IPS-20b (cell line): Measurements from ENCODE around the gene NDOR1.

ENCODE experiments used
- H3K27ac ChIP-seq: one replicate; pipeline ENCODE4 v1.5.1; 2013; ENCODE audit warnings: low read length
- H3K27me3 ChIP-seq: 2 replicates; pipeline ENCODE4 v1.6.1; 2013; ENCODE audit warnings: mild to moderate bottlenecking, low read length, inconsistent platforms; ENCODE audit not compliant: insufficient read depth
- H3K36me3 ChIP-seq: 2 replicates; pipeline ENCODE4 v1.6.1; 2013; ENCODE audit warnings: low read depth, mild to moderate bottlenecking, inconsistent platforms, low read length, moderate library complexity; ENCODE audit not compliant: insufficient read depth
- H3K4me1 ChIP-seq: 2 replicates; pipeline ENCODE4 v1.6.1; 2013; ENCODE audit warnings: mild to moderate bottlenecking, control low read depth, inconsistent platforms, low read length, moderate library complexity; ENCODE audit not compliant: insufficient read depth
- H3K4me3 ChIP-seq: 2 replicates; pipeline ENCODE4 v1.5.1; 2013; ENCODE audit warnings: mild to moderate bottlenecking, low read length, inconsistent platforms
- H3K9ac ChIP-seq: 2 replicates; pipeline ENCODE4 v1.6.1; 2013; ENCODE audit warnings: low read depth, mild to moderate bottlenecking, inconsistent platforms, low read length, moderate library complexity
- H3K9me3 ChIP-seq: 2 replicates; pipeline ENCODE4 v1.6.1; 2013; ENCODE audit warnings: mild to moderate bottlenecking, low read depth, low read length, inconsistent platforms; ENCODE audit not compliant: insufficient read depth

NDOR1 gene

DNA sequence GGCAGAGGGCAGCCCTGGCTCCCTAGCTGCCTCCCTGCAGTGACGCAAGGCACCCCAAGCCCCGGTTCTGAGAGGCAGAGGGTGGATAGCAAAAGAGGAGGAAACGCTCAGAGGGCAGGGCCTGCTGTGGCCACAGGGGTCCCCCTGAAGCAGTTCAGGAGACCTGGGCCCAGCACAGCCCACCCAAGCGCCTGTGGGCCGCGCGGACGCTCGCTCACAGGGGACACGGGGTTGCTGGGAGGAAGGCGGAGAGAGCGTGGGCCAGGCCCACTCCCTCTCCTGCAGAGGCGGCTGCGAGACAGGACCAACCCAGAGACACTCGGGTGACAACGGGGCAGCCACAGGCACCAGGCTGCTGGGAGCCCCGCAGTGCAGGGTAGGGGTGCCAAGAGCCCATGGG lies 25.7 kb upstream of the NDOR1 start:
- H3K27me3 ChIP-seq: peaks cover 17% of the 10 kb centered on the region
- H3K36me3 ChIP-seq: peaks cover 44% of the 10 kb centered on the region
- H3K4me1 ChIP-seq: no peaks in the 10 kb centered on the region
- no peak overlapping the region for H3K4me3 ChIP-seq
- no peak overlapping the region for H3K27ac ChIP-seq
- no peak overlapping the region for H3K9ac ChIP-seq
- no peaks in the 10 kb centered on the region for H3K9me3 ChIP-seq

DNA sequence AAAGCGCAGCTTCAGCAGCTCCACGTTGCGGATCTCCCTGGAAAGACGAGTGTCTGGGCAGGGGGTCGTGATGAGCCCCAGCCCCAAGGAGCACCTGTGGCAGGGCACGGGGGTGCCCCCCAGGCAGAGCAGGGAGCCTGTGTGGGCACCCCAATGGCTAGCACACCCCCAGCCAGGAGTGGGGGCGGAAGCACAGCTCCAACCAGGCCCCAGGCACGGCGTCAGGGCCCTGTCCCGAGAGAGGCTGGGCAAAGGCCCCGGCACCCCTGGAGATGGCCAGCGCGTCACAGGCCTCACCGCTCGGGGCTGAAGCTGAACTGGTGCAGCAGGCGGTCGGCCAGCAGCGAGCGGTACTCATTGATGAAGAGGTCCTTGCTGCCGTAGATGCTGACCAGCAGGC lies 25.0 kb upstream of the NDOR1 start:
- Histone ChIP-seq H3K4me1 (no peaks in the 10 kb centered on the region), H3K4me3 (no peak overlapping the region), H3K27ac (no peak overlapping the region), H3K36me3 (peaks cover 44% of the 10 kb centered on the region), H3K27me3 (peaks cover 10% of the 10 kb centered on the region), H3K9me3 (no peaks in the 10 kb centered on the region), H3K9ac (no peak overlapping the region)

DNA sequence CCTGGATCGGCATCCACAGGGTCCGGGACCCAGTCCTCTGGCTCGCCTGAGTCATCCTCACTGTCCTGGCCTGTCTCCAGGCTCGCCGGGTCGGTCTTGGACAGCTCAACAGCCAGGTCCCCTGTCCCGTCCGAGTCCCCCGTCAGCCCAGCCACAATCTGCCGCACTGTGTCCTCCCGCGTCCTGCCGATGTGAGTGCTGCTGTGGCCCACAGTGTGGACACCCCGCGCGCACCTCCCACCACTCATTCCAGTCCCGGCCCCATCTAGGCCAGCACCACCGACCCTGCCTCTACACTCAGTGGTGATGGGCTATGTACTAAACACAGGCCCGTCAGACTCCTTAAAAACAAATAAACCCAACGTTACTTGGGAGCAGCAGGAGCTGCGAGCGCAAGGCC lies 23.8 kb upstream of the NDOR1 start:
- peaks cover 44% of the 10 kb centered on the region for H3K36me3 ChIP-seq
- no peaks in the 10 kb centered on the region for H3K9me3 ChIP-seq
- H3K27me3 ChIP-seq: no peaks in the 10 kb centered on the region
- no peak overlapping the region for H3K27ac ChIP-seq
- H3K4me3 ChIP-seq: no peak overlapping the region
- no peaks in the 10 kb centered on the region for H3K4me1 ChIP-seq
- H3K9ac ChIP-seq: no peak overlapping the region

DNA sequence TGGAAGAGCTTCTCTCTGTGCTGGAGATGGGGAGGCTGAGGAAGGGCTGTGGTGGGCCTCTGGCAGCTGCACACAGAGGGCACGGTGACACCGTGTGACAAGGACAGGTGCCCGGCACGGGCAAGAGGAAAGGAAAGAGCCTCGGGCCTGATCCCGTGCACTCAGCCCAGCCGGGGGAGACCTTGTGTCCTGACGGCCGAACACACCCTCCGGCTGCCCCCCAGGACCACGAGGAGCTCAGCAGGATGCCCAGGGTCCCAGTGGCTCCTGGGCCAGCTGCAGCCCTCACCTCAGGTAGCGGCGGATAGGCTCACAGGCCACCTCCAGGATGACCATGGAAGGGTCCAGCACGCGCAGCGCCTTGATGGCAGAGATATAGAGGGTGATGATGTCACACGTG lies 22.7 kb upstream of the NDOR1 start:
- Histone ChIP-seq H3K9me3 (no peaks in the 10 kb centered on the region), H3K36me3 (peaks cover 49% of the 10 kb centered on the region), H3K27ac (no peak overlapping the region), H3K9ac (no peak overlapping the region), H3K4me1 (no peaks in the 10 kb centered on the region), H3K4me3 (no peak overlapping the region), H3K27me3 (no peaks in the 10 kb centered on the region)

DNA sequence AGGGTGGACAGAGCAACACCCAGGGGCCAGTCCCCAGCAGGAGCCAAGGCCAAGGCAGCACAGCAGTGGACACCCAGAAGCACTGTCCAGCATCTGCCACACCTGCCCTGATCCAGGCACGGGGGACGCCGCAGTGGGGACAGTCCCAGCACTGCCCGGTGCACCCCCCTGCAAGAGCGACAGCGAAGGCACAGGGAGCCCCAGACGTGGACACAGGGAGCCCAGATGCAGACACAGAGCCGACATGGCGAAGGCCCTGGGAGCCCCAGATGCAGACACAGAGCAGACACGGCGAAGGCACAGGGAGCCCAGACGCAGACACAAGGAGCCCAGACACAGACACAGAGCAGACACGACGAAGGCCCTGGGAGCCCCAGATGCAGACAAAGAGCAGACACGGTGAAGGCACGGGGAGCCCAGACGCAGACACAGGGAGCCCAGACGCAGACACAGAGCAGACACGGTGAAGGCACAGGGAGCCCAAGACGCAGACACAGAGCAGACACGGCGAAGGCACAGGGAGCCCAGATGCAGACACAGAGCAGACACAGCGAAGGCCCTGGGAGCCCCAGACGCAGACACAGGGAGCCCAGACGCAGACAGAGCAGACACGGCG lies 21.4 kb upstream of the NDOR1 start:
- Histone ChIP-seq H3K9ac (no peak overlapping the region), H3K36me3 (peaks cover 49% of the 10 kb centered on the region), H3K4me1 (no peaks in the 10 kb centered on the region), H3K4me3 (no peak overlapping the region), H3K9me3 (no peaks in the 10 kb centered on the region), H3K27ac (no peak overlapping the region), H3K27me3 (no peaks in the 10 kb centered on the region)

DNA sequence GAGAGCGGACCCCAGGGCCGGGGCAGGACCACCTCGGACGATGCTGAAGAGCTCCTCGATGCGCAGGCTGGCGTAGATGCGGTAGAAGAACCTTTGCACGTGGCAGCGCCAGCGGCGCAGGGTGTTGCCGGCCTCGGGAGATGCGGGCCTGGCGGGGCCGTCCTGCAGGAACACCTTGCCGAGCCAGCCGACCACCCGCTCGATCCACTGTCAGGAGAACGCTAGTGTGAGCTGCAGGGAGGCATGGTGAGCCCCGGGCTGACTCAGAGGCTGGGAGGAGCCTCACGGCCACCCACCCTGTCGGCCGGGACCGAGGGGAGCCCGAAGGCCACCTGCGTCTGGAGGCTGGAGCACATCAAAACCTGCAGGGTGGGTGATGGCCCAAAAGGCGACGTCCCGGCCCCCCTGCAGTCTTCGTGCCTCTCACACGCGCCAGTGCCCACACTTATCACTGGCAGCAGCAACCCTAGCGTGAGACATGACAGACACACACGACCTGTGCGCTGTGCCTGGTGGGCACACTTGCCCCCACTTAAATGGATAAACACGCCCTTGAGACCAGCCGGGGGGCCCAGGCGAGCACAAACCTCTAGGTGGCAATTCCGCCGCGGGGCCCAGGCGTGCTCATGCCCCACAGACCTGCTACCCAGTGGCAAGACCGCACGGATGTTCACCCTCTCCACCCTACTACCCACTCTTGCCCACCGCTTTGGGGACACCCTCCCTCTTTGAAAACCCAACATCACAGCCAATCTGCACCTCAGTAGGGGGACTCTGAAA lies 20.4 kb upstream of the NDOR1 start:
- no peak overlapping the region for H3K9ac ChIP-seq
- H3K9me3 ChIP-seq: no peaks in the 10 kb centered on the region
- no peak overlapping the region for H3K4me3 ChIP-seq
- no peaks in the 10 kb centered on the region for H3K27me3 ChIP-seq
- peaks cover 5% of the 10 kb centered on the region; the same call in 1 of the 2 replicates for H3K4me1 ChIP-seq
- H3K27ac ChIP-seq: no peak overlapping the region
- peaks cover 43% of the 10 kb centered on the region for H3K36me3 ChIP-seq

DNA sequence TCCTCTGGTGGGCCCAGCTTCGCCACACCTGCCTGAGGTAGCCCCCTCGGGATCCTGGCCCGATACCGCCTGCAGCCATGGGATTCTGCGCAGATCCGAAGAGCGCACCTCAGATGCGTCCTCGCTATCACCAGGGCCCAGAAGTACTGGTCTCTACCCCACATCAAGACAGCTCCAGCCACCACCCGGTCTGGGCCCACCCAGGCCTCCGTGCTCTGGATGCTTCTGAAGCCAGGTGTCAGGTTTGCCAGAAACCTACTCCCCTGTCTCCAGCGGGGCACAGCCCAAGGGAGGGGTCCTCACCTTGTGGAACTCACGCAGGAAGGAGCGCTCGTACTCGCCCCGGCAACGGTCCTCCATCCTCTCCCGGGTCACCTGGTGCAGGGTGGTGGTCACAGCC lies 19.6 kb upstream of the NDOR1 start:
- Histone ChIP-seq H3K4me1 (peaks cover 5% of the 10 kb centered on the region; the same call in 1 of the 2 replicates), H3K9me3 (no peaks in the 10 kb centered on the region), H3K9ac (no peak overlapping the region), H3K4me3 (no peak overlapping the region), H3K27me3 (no peaks in the 10 kb centered on the region), H3K27ac (no peak overlapping the region), H3K36me3 (peaks cover 36% of the 10 kb centered on the region)

DNA sequence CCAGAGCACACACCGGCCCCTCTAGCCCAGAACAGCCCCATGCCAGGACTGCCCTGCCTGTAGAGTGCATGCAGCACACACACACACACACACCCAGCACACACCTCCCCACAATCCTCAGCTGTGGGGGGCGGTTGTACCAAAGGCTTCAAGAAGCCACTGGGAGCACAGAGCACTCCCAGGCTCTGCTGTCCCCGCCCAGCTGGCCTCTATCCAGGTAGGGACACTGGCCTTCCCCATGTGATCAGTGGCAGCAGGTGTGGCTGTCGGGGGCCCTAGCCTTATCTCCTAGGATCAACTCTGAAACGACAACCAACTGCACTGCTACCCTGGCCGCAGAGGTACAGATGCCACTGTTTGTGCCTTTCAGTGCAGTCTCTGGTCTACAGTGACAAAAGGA lies 19.1 kb upstream of the NDOR1 start:
- no peak overlapping the region for H3K27ac ChIP-seq
- no peaks in the 10 kb centered on the region for H3K27me3 ChIP-seq
- no peaks in the 10 kb centered on the region for H3K9me3 ChIP-seq
- no peak overlapping the region for H3K4me3 ChIP-seq
- H3K4me1 ChIP-seq: peaks cover 5% of the 10 kb centered on the region; the same call in 1 of the 2 replicates
- no peak overlapping the region for H3K9ac ChIP-seq
- H3K36me3 ChIP-seq: peaks cover 33% of the 10 kb centered on the region

DNA sequence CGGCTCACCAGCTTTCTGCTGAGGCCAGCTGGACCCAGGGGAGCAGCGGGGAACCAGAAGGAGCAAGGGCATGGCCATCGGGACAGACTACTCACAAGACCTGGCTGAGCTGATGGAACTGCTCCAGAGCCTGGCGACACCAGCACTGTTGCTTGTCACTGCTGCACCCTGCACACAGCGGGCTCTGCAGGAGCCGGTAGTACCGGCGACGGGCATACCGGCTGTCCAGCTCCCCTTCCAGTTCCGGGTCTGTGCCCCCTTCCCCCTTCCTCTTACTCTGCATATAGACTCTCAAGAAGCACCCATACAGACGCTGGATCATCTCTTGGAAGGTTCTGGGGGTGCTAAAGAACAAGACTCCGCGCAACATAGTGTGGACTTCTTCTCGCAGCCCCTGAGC lies 18.1 kb upstream of the NDOR1 start:
- Histone ChIP-seq H3K27ac (no peak overlapping the region), H3K4me1 (peaks cover 5% of the 10 kb centered on the region; the same call in 1 of the 2 replicates), H3K36me3 (peaks cover 30% of the 10 kb centered on the region), H3K4me3 (peak overlapping the region; percentile 81), H3K9ac (peak overlapping the region; percentile 82; the same call in 1 of the 2 replicates), H3K27me3 (no peaks in the 10 kb centered on the region), H3K9me3 (no peaks in the 10 kb centered on the region)

DNA sequence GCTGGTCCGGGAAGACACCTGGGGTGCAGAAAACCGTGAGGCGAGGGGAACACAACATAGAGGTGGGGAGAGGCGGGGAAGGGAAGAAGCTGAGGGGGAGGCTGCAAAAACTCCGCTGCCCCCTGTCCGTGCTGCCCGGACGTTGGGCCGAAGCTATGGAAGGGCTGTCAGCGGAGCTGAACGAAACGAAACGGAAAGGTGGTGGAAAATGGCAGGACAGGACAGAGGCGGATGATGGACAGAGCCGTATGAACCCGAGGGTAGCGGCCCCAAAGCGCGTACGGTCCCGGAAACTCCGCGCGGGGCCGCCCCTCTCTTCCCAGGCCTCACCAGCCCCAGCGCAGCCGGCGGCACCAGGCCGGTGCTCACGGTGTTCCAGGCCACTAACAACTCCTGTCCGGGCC lies 17.4 kb upstream of the NDOR1 start:
- Histone ChIP-seq H3K27me3 (no peaks in the 10 kb centered on the region), H3K36me3 (peaks cover 23% of the 10 kb centered on the region), H3K9me3 (no peaks in the 10 kb centered on the region), H3K9ac (peak overlapping the region; percentile 82; the same call in 1 of the 2 replicates), H3K4me3 (peak overlapping the region; percentile 81), H3K27ac (no peak overlapping the region), H3K4me1 (peaks cover 5% of the 10 kb centered on the region; the same call in 1 of the 2 replicates)

DNA sequence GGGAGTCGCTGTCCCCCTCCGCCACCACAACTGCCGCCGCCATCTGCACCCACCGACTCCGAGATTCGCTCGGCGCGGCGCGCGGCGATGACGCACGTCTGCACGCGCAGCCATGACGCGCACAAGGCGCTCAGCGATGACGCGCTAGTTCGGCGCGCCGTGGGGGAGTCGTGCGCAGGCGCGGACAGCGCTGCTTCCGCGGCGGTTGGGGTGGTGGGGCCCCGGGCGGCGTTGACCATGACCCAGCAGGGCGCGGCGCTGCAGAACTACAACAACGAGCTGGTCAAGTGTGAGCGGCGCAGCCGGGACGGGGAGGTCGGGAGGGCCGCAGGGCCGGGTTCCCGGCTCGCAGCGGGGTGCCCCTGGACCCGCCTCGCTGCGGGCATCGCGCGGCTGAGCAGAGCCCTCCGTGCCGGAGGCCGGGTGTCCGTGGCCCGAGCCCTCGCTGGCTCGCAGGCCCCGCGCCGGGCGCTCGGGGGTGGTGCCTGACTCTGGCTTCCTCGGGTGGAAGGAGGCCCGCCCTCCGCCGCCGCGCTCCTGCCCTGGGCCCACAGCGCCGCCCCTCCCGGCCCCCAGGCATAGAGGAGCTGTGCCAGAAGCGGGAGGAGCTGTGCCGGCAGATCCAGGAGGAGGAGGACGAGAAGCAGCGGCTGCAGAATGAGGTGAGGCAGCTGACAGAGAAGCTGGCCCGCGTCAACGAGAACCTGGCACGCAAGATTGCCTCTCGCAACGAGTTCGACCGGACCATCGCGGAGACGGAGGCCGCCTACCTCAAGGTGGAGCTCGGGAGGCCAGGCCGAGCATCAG lies 16.8 kb upstream of the NDOR1 start, which contains the start of the genes ANAPC2 and SSNA1:
Gene ANAPC2, minus strand, starts transcription at position 71 of the 807 bp plus-strand sequence. Its CDS starts 28 bp downstream, at position 43.
Gene SSNA1, plus strand, starts transcription at position 187 of the 807 bp plus-strand sequence. Its CDS starts 51 bp downstream, at position 238.
- no peaks in the 10 kb centered on the region for H3K9me3 ChIP-seq
- no peaks in the 10 kb centered on the region for H3K27me3 ChIP-seq
- no peak within 1 kb of the TSS for H3K27ac ChIP-seq
- H3K36me3 ChIP-seq: peaks cover 17% of the 10 kb centered on the region
- peak within 1 kb of the TSS; percentile 81 for H3K4me3 ChIP-seq
- peaks cover 5% of the 10 kb centered on the region; the same call in 1 of the 2 replicates for H3K4me1 ChIP-seq
- H3K9ac ChIP-seq: peak within 1 kb of the TSS; percentile 82; the same call in 1 of the 2 replicates
